IMR-90 (cell line): Measurements from ENCODE around the gene PAK5. TPM values are rescaled to one million over a fixed set of nuclear protein-coding genes. Genes with fewer than 3 reads are reported as not detected.

Experiments used
- ATAC-seq: fragments of 200-7000 bp; cut with Tn5 transposase; 2 replicates; pipeline ENCODE4 v1.9.1; 2020; ENCODE audit warnings: low read depth, mild to moderate bottlenecking, moderate library complexity
- BruUV-seq: library from RNA; stranded (reverse); fragments of 400-500 nt; replicated peaks from 2 replicates; lab custom pipeline; 2021; lab: Mats Ljungman, UMichigan
- CTCF ChIA-PET: fragments of 300-600 bp; formaldehyde crosslinking; extraction: SDS; loops from one replicate; lab custom pipeline; 2021; ENCODE audit warnings: antibody characterized with exemption; lab: Yijun Ruan, JAX
- POLR2A ChIA-PET: fragments of 300-600 bp; sonication (Branson Sonifier 250); formaldehyde crosslinking; loops from one replicate; lab custom pipeline; 2022; ENCODE audit warnings: antibody characterized with exemption; ENCODE audit not compliant: unreplicated experiment; lab: Charles Lee
- DNase-seq: peaks from one replicate; pipeline ENCODE4 v3.0.0; 2013
- H2AFZ ChIP-seq: replicated peaks from 2 replicates; pipeline ENCODE3; 2013; ENCODE audit warnings: low read length, mild to moderate bottlenecking; ENCODE audit not compliant: poor library complexity
- H2AK5ac ChIP-seq: 2 replicates; pipeline ENCODE4 v1.6.1; 2013; ENCODE audit warnings: low read depth, low read length, inconsistent platforms
- H2AK9ac ChIP-seq: replicated peaks from 2 replicates; pipeline ENCODE3; 2013; ENCODE audit warnings: mild to moderate bottlenecking, low read depth, low read length, moderate library complexity; ENCODE audit not compliant: poor library complexity
- H2BK120ac ChIP-seq: 2 replicates; pipeline ENCODE4 v1.6.1; 2013; ENCODE audit warnings: low read depth, low read length, inconsistent platforms
- H2BK15ac ChIP-seq: 3 replicates; pipeline ENCODE4 v1.6.1; 2013; ENCODE audit warnings: low read depth, low read length, inconsistent platforms
- H2BK20ac ChIP-seq: 2 replicates; pipeline ENCODE4 v1.6.1; 2013; ENCODE audit warnings: low read depth, mild to moderate bottlenecking, inconsistent platforms, low read length, moderate library complexity
- H2BK5ac ChIP-seq: 2 replicates; pipeline ENCODE4 v1.6.1; 2013; ENCODE audit warnings: mild to moderate bottlenecking, low read depth, low read length, inconsistent platforms; ENCODE audit not compliant: poor library complexity, severe bottlenecking
- H3K14ac ChIP-seq: replicated peaks from 2 replicates; pipeline ENCODE4 v1.6.1; 2013; ENCODE audit warnings: low read depth, low read length, inconsistent platforms
- H3K18ac ChIP-seq: 2 replicates; pipeline ENCODE4 v1.6.1; 2013; ENCODE audit warnings: low read depth, low read length, control low read depth
- H3K23ac ChIP-seq: 2 replicates; pipeline ENCODE4 v1.6.1; 2013; ENCODE audit warnings: low read depth, low read length, inconsistent platforms
- H3K27ac ChIP-seq: 2 replicates; pipeline ENCODE4 v1.5.1; 2013; ENCODE audit warnings: mild to moderate bottlenecking, control low read depth, low read length; ENCODE audit not compliant: insufficient read depth
- H3K27me3 ChIP-seq: 2 replicates; pipeline ENCODE4 v1.6.1; 2013; ENCODE audit warnings: low read length; ENCODE audit not compliant: control insufficient read depth, insufficient read depth
- H3K36me3 ChIP-seq: 2 replicates; pipeline ENCODE4 v1.6.1; 2013; ENCODE audit warnings: low read length, mixed read lengths; ENCODE audit not compliant: control insufficient read depth, insufficient read depth
- H3K4ac ChIP-seq: 2 replicates; pipeline ENCODE4 v1.6.1; 2013; ENCODE audit warnings: low read depth, low read length, inconsistent platforms
- H3K4me1 ChIP-seq: 2 replicates; pipeline ENCODE4 v1.6.1; 2013; ENCODE audit warnings: low read length, mixed read lengths; ENCODE audit not compliant: control insufficient read depth, insufficient read depth
- H3K4me2 ChIP-seq: 2 replicates; pipeline ENCODE4 v1.6.1; 2013; ENCODE audit warnings: low read depth, mild to moderate bottlenecking, control low read depth, low read length, moderate library complexity
- H3K4me3 ChIP-seq: 2 replicates; pipeline ENCODE4 v1.5.1; 2013; ENCODE audit warnings: low read depth, mild to moderate bottlenecking, control low read depth, low read length, moderate library complexity; ENCODE audit not compliant: insufficient read depth
- H3K56ac ChIP-seq: 2 replicates; pipeline ENCODE4 v1.6.1; 2013; ENCODE audit warnings: low read length, inconsistent platforms; ENCODE audit not compliant: insufficient read depth; ENCODE audit errors: extremely low read depth
- H3K79me1 ChIP-seq, 2 experiments: 2 replicates each; pipeline ENCODE4 v1.6.1; 2013; ENCODE audit warnings: low read length in 2 of 2, inconsistent platforms in 1 of 2, low read depth in 1 of 2
- H3K9ac ChIP-seq: 2 replicates; pipeline ENCODE4 v1.6.1; 2013; ENCODE audit warnings: low read depth, low read length, control low read depth
- H3K9me1 ChIP-seq: 2 replicates; pipeline ENCODE4 v1.6.1; 2013; ENCODE audit warnings: low read length, inconsistent platforms; ENCODE audit not compliant: insufficient read depth
- H3K9me3 ChIP-seq: 2 replicates; pipeline ENCODE4 v1.6.1; 2013; ENCODE audit warnings: low read length; ENCODE audit not compliant: control insufficient read depth, insufficient read depth
- H4K20me1 ChIP-seq: 2 replicates; pipeline ENCODE4 v1.6.1; 2013; ENCODE audit warnings: low read length, inconsistent platforms; ENCODE audit not compliant: insufficient read depth
- H4K5ac ChIP-seq: 2 replicates; pipeline ENCODE4 v1.6.1; 2013; ENCODE audit warnings: mild to moderate bottlenecking, low read depth, low read length, control low read depth
- H4K8ac ChIP-seq, 2 experiments: 2 replicates each; pipeline ENCODE4 v1.6.1; 2013; ENCODE audit warnings: low read depth in 2 of 2, low read length in 2 of 2, control low read depth in 1 of 2, inconsistent platforms in 1 of 2
- H4K91ac ChIP-seq: 2 replicates; pipeline ENCODE4 v1.6.1; 2013; ENCODE audit warnings: low read depth, low read length, inconsistent platforms; ENCODE audit not compliant: insufficient read depth
- BHLHE40 ChIP-seq: fragments of 150-350 bp; IDR thresholded peaks from 2 replicates; pipeline ENCODE4 v1.6.1; 2016; ENCODE audit warnings: mild to moderate bottlenecking, low read depth, low read length
- CEBPB ChIP-seq: IDR thresholded peaks from 2 replicates; pipeline ENCODE4 v1.6.1; 2012; ENCODE audit warnings: low read depth, low read length, improper control_type of control experiment
- CHD1 ChIP-seq: IDR thresholded peaks from 2 replicates; pipeline ENCODE4 v1.6.1; 2012; ENCODE audit warnings: low read depth, low read length, improper control_type of control experiment
- CTCF ChIP-seq: conservative IDR thresholded peaks from 2 replicates; pipeline ENCODE4 v1.5.1; 2012; ENCODE audit warnings: mild to moderate bottlenecking, low read depth, low read length, improper control_type of control experiment
- ELK1 ChIP-seq: fragments of 150-350 bp; IDR thresholded peaks from 2 replicates; pipeline ENCODE4 v1.6.1; 2016; ENCODE audit warnings: low read depth, mild to moderate bottlenecking, low read length, moderate library complexity, borderline replicate concordance
- FOS ChIP-seq: fragments of 150-350 bp; IDR thresholded peaks from 2 replicates; pipeline ENCODE4 v1.6.1; 2016; ENCODE audit warnings: low read depth, low read length
- MAFK ChIP-seq: IDR thresholded peaks from 2 replicates; pipeline ENCODE4 v1.6.1; 2012; ENCODE audit warnings: low read depth, low read length, improper control_type of control experiment
- MAZ ChIP-seq: IDR thresholded peaks from 2 replicates; pipeline ENCODE4 v1.6.1; 2012; ENCODE audit warnings: low read depth, mild to moderate bottlenecking, low read length, improper control_type of control experiment, moderate library complexity, borderline replicate concordance
- MXI1 ChIP-seq: IDR thresholded peaks from 2 replicates; pipeline ENCODE4 v1.6.1; 2012; ENCODE audit warnings: low read depth, mild to moderate bottlenecking, low read length, moderate library complexity, borderline replicate concordance
- NFE2L2 ChIP-seq: fragments of 150-350 bp; IDR thresholded peaks from 2 replicates; pipeline ENCODE4 v1.6.1; 2016; ENCODE audit warnings: low read depth, mild to moderate bottlenecking, low read length
- POLR2A ChIP-seq: IDR thresholded peaks from 2 replicates; pipeline ENCODE4 v1.6.1; 2012; ENCODE audit warnings: mild to moderate bottlenecking, low read depth, low read length
- RAD21 ChIP-seq: IDR thresholded peaks from 2 replicates; pipeline ENCODE4 v1.6.1; 2012; ENCODE audit warnings: low read length, improper control_type of control experiment
- RCOR1 ChIP-seq: IDR thresholded peaks from 2 replicates; pipeline ENCODE4 v1.6.1; 2012; ENCODE audit warnings: mild to moderate bottlenecking, low read length, improper control_type of control experiment; ENCODE audit not compliant: insufficient replicate concordance
- RFX5 ChIP-seq: IDR thresholded peaks from 2 replicates; pipeline ENCODE4 v1.8.0; 2012; ENCODE audit warnings: low read depth, mild to moderate bottlenecking, low read length, moderate library complexity
- SMC3 ChIP-seq: fragments of 150-350 bp; IDR thresholded peaks from 2 replicates; pipeline ENCODE4 v1.6.1; 2016; ENCODE audit warnings: low read depth, mild to moderate bottlenecking, antibody characterized with exemption, low read length, moderate library complexity
- USF2 ChIP-seq: fragments of 150-350 bp; IDR thresholded peaks from 2 replicates; pipeline ENCODE4 v1.6.1; 2017; ENCODE audit warnings: mild to moderate bottlenecking, antibody characterized with exemption, low read length, low read depth
- WGBS, 2 experiments: methylation state at CpG; one replicate each; pipeline versions ENCODE4 v1.1.5 to v1.1.7; 2013; ENCODE audit warnings: missing lambda C conversion rate in 2 of 2; ENCODE audit not compliant: insufficient read length in 1 of 2; ENCODE audit errors: extremely low coverage in 2 of 2; 5-methylcytosine and 5-hydroxymethylcytosine counted together
- dilution Hi-C: fragments of 300-500 bp; cut with HindIII; formaldehyde crosslinking; loops from one replicate; pipeline ENCODE4 v1.14.3; 2018; ENCODE audit warnings: low sequenced_read_pairs; ENCODE audit not compliant: unreplicated experiment
- in situ Hi-C: fragments of 300-500 bp; cut with MboI; formaldehyde crosslinking; loops from 3 replicates; pipeline ENCODE4 v1.14.3; 2019; ENCODE audit warnings: low sequenced_read_pairs, inconsistent platforms, mixed read lengths
- intact Hi-C: fragments of 100-400 bp; cut with micrococcal nuclease; formaldehyde crosslinking; loops from 2 replicates; pipeline ENCODE4 v1.10.0; 2022
- polyA plus RNA-seq, 3 experiments: library from polyadenylated mRNA; depleted of rRNA; stranded (reverse); fragments of >200 nt; gene quantifications; 2 replicates each; pipeline ENCODE4 v1.2.3, GENCODE V29; 2012; ENCODE audit warnings: low replicate concordance in 1 of 3
- total RNA-seq: library from RNA; depleted of rRNA; stranded (reverse); fragments of >200 nt; gene quantifications from 2 replicates; pipeline ENCODE4 v1.2.3, GENCODE V29; 2012

PAK5 gene
- total and polyA plus RNA-seq, 2 of the 4 experiments (the other 2 are of a cell fraction), result not detected

GRCh38 chr20:9689041-9689440 is 149.8 kb downstream of the PAK5 start:
- no peak overlapping the region for H3K14ac ChIP-seq
- no peaks in the 10 kb centered on the region for H3K9me1 ChIP-seq
- H2AK5ac ChIP-seq, result no peak overlapping the region
- no peak overlapping the region for H4K8ac ChIP-seq
- in situ Hi-C loops, result no loop called here
- no peaks in the 10 kb centered on the region for H3K9me3 ChIP-seq
- no peak overlapping the region for H3K4me3 ChIP-seq
- H4K91ac ChIP-seq, result no peak overlapping the region
- no peak overlapping the region for H3K56ac ChIP-seq
- ATAC-seq, result no peak
- ChIA-PET CTCF (no interaction called here), POLR2A (no interaction called here)
- dilution Hi-C loops, result no loop called here
- H3K79me1 ChIP-seq, result no peaks in the 10 kb centered on the region
- intact Hi-C loops, result no loop called here
- H2BK20ac ChIP-seq, result no peak overlapping the region
- no peaks in the 10 kb centered on the region for H3K4me1 ChIP-seq
- no peaks in the 10 kb centered on the region for H4K20me1 ChIP-seq
- H2BK5ac ChIP-seq, result no peak overlapping the region
- no peak overlapping the region for H3K4me2 ChIP-seq
- H3K23ac ChIP-seq, result no peak overlapping the region
- H2BK15ac ChIP-seq, result no peak overlapping the region
- H3K9ac ChIP-seq, result no peak overlapping the region
- no peak overlapping the region for H4K5ac ChIP-seq
- WGBS, 2 experiments, result 75% methylated on average over 1 of the region's 5 CpGs; no CpG with 5 or more reads in 1 of the 2 experiments
- H3K18ac ChIP-seq, result no peak overlapping the region
- TF ChIP-seq POLR2A, result no peak
- TF ChIP-seq ELK1, result no peak
- no peak for TF ChIP-seq MXI1
- TF ChIP-seq NFE2L2, result no peak
- TF ChIP-seq CEBPB, result no peak
- TF ChIP-seq MAFK, result no peak
- no peak for TF ChIP-seq BHLHE40
- TF ChIP-seq CTCF, result no peak
- no peak for TF ChIP-seq CHD1
- TF ChIP-seq FOS, result no peak
- TF ChIP-seq RAD21, result no peak
- no peak for TF ChIP-seq USF2
- no peak for TF ChIP-seq MAZ
- no peak for TF ChIP-seq SMC3
- no peak for TF ChIP-seq RFX5
- TF ChIP-seq RCOR1, result no peak
- H2AFZ ChIP-seq, result no peak overlapping the region
- no peaks in the 10 kb centered on the region for H3K27me3 ChIP-seq
- H2AK9ac ChIP-seq, result no peak overlapping the region
- H3K27ac ChIP-seq, result no peak overlapping the region
- no peak overlapping the region for H3K4ac ChIP-seq
- H2BK120ac ChIP-seq, result no peak overlapping the region
- no peak for DNase-seq
- no TSS peak for BruUV-seq
- no peaks in the 10 kb centered on the region for H3K36me3 ChIP-seq
